HG03432 (cell line): Measurements from ENCODE around the gene EPS15.
A peak's percentile ranks its signal among the peaks of the same experiment; 100 is the strongest.
"Not testable (repeated sequence)": the region's sequence is repeated elsewhere in the genome, so short reads cannot be mapped to it uniquely, and the experiment has no call there.

Experiments
- ATAC-seq: cut with Tn5 transposase; IDR thresholded peaks from one replicate; pipeline ENCODE4 v1.9.1; 2021; ENCODE audit warnings: mild to moderate bottlenecking, moderate library complexity; ENCODE audit not compliant: unreplicated experiment

EPS15 gene

DNA sequence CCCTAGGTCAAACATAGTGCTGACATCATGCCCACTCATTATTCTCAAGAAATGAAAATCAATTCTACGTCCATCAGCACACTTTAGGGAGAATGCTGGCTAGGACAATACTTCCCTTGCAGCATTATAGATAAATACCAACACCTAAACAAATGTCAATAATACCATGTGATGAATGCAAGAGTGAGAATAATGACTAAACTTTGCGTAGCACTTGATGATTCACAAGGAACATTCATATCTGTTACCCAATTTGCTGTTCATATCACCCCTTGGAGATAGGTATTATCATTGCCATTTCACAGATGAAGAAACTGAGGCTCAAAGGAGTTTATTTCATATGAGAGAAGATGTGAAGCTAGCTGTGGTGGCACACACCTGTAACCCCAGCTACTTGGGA is 24.8 kb upstream of the EPS15 start:
- no peak for ATAC-seq

DNA sequence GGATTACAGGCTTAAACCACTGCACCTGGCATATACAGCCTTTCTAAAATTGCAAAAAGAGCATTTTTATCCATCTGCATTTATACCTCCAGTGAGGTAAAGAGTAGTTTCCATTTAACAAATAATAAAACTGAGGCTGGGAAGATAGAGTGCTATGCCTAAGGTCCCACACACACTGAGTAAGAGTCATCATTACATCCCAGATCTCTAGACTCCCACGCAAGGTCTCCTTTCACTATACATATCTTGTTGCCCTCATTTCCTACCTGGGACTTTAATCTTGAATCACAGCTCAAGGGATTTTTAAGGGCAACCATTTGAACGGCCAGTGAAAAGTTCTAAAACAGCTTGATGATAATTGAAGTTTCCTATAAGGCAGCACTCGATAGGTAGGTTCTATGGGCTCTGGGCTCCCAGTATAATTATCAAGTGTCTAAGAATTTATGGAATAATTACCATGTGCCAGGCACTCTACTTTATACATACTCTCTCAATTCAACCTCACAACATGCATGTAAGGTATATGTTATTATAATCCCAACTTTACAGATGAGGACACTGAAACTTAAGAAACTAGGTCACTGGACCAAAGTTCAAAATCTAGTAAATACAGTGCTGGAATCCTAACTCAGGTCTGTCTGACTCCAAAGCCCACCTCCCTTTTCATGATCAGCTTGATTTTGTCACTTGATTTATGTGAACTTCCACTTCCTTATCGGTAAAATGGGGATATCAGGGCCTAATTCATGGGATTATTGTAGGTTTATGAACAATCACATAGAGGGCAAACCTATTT is 23.3 kb upstream of the EPS15 start:
- no peak for ATAC-seq

DNA sequence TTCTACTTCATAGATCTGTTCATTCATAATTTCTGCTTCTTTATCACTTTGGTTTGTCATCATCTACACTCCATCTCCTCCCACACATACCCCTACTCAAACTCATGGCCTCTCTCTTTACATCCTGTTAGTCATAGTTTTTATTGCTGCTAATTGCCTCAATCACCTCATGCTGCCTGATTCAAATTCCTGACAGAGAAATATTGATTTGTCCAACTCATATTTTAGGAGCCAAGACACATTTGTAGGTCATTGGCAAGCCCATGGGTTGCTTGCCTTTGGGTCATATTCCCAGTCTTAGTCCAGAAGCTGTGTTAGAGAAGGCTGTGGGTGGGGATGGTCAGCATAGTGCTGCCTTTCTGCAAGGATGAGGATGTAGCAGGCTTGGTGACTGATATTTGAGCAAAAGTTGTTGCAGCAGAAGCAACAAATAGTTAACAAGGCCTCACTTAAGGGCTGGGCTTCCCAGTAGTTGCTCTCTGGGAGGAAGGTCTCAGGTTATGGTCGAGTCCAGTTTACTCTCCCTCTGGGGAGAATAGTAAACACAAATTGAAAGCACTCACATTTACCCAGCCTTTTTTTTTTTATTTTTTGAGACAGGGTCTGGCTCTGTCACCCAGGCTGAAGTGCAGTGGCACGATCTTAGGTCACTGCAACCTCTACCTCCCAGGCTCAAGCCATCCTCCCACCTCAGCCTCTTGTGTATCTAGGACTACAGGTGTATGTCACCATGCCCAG is 22.4 kb upstream of the EPS15 start:
- no peak for ATAC-seq

DNA sequence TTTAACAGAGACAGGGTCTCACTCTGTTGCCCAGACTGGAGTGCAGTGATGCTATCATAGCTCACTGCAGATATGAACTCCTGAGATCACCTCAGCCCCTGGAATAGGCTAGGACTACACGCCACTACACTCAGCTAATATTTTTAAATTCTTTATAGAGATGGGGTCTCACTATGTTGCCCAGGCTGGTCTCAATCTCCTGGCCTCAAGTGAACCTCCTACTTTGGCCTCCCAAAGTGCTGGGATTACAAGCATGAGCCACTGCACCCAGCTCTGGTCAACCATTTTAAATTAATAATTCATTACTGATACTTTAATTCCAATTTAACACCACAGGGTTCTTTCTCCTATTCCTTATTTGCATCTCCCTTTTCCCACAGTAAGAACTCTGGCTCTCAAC is 18.5 kb upstream of the EPS15 start:
- no peak for ATAC-seq

DNA sequence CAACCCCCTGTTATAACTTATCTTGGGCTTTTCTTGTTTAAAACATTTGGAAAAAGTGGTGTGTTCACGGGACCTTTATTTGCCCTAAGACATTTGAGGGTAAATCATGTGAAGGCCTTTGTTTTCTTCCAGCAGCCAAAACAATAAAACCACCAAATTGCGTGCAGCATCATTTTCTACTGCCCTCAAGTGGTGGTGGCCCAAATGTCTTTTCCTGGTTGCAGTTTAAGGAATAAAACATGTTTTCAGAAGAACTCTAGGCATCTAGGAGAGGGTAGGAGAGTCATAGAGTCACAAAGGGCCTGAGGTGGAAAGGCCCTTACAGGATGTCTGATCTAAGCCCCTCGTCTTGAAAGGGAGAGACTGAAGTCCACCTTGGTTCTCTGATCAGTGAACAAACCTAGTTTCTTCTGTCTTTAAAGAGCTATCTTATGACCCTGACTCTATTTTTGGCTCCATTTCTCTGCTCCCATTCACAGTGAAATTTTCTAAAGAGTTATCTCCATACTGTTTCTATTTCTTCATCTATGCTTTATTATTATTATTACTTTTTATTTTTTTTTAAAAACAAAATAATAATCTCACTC is 16.0 kb upstream of the EPS15 start:
- peak; percentile 64 for ATAC-seq

DNA sequence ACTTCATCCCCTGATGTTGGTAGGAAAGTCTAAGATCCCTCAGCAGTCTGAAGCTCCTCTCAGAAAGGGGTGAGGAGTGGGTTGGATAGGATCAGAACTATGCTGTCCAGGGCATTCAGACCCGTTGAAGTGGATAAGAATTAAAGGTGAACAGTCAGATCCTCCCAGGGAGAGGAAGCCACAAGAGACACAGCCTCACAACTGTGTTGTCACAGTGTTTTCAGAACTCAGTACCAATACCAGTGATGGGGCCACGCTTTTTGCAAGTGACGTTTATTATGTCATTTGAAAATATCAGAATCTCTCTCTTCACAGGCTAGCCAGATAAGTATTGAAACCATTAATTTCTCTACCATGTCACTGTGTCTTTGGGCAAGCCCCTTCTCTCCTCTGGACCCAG is 15.4 kb upstream of the EPS15 start:
- peak; percentile 66 for ATAC-seq

DNA sequence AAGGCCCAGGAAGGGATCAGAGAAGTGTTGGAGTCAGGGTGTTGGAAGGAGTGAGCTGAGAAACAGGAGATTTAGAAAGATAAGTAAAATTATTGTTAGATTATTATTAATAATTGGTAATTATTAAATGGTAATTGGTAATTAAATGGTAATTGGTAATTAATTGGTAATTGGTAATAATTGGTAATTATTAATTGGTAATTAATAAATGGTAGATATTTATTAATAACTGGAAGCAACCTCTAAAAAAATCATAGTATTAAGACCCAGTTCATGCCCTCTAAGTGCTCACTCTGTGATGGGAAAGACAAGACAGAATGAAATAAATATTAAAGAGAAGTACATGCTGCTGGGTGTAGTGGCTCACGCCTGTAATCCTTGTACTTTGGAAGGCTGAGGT is 13.8 kb upstream of the EPS15 start:
- ATAC-seq, result no peak

DNA sequence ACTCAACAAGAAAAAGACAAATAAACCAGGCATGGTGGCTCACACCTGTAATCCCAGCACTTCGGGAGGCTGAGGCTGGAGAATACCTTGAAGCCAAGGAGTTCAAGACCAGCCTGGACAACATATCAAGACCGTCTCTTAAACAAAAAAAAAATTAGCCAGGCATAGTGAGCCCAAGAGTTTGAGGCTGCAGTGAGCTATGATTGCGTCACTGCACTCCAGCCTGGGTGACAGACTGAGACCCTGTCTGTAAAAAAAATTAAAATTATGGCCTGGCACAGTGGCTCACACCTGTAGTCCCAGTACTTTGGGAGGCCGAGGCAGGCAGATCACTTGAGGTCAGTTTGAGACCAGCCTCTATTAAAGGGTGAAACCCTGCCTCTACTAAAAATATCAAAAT is 11.4 kb upstream of the EPS15 start:
- not testable (repeated sequence) for ATAC-seq

DNA sequence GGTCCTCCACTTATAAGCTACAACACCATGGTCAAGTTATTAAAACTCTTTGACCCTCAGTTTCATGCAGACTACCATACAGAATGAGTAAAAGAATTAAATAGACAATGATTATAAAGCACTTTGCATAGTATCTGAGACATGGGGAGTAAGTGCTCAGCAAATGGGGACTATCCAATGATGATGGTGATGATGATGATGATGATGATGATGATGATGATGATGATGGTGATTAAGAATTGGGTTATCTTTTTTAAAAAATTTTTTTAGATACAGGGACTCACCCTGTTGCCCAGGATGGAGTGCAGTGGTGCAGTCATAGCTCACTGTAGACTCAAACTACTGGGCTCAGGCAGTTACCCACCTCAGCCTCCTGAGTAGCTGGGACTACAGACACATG is 8.1 kb upstream of the EPS15 start:
- no peak for ATAC-seq

DNA sequence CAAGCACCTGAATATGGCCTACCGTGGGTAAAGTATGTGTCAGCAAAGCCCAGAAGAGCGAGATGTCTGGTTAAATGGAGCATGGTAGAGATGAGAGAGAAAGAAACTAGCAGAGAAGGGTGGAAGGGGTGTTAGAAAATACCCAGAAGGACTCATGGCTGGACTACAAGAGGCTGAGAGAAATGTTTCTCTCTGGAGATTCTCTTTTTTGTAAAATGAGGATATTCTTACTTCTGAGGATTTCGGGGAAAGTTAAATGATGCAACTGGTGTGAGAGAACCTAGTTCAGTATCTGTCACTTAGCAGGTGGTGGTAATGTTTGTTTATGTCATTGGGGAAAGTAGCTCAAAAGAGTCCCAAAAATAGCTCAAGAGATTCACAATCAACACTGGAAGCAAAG is 7.2 kb upstream of the EPS15 start:
- ATAC-seq, result no peak

DNA sequence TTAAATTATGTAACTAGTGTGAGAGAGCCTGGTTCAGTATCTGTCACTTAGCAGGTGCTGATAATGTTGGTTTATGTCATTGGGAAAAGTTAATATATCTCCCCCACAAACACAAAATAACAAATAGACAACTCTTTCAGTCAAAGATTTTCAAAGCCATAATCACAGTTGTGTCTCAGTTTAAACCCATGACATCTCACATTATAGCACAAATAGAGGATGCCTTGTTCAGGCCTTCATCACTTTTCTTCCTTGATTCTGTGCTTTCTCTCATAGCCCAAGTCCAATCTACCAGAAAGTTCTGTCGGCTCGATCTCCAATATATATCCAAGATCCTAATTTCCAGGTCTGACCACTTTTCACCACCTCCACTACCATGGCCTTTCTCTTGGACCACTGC is 6.2 kb upstream of the EPS15 start:
- ATAC-seq, result no peak

DNA sequence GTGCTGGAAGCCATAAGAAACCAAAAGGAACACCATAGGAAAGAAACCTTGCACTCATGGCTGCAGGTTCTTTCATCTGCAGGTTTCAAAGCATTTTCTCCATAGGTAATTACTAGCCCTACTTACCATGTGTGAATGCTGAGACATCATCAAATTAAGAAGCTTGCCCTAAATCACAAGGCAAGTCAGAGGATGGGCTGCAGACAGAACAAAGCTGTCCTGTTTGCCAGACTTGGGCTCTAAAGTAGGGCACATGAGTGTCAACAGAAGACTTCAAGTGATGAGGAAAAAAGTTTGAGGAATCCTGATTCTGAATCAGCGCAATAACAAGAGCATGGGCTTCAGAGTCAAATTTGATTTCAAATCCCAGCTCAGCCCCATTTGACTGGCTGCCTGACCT is 5.8 kb upstream of the EPS15 start:
- ATAC-seq, result no peak

DNA sequence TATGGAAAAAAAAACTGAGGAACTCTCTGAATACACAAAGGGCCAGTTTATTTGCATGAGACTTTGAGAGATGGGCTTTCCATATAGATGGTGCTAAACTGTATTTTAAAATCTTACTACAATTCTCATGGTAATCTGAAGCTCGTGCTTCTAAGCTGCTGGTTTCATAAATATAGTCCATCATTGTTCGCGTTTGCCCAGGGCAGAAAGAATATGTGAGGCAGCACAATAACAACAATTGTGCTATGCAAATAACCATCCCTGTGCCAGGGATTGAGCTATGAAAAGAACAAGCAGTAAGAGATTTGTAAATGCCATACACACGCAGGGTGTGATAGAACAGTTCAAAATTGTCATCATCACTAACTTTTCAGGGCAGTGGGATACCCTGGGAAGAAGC is 4.9 kb upstream of the EPS15 start:
- ATAC-seq, result no peak

DNA sequence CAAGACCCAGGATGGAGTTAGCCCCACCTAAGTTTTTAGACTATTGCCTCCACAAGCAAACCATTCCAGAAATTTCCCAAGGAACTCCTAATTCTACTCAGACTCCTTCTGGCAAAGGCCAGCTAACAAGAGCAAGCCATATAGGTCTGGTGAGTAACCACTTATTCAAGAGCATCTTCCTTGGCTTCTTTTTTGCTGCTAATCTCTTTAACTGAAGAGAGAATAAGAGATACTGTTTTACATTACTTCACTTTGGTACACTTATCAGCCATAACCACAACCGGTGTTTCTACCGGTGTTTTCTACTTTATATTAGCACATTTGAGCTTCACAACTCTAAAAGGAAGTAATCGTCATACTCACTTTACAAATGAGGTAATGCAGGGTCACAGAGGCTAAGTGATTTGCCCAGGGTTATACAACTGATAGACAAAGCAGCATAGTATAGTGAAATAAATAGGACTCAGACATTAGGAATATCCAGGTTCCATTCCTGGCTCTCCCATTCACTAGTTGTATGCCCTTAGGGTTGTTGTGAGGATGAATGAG is 1.7 kb upstream of the EPS15 start:
- ATAC-seq, result no peak

DNA sequence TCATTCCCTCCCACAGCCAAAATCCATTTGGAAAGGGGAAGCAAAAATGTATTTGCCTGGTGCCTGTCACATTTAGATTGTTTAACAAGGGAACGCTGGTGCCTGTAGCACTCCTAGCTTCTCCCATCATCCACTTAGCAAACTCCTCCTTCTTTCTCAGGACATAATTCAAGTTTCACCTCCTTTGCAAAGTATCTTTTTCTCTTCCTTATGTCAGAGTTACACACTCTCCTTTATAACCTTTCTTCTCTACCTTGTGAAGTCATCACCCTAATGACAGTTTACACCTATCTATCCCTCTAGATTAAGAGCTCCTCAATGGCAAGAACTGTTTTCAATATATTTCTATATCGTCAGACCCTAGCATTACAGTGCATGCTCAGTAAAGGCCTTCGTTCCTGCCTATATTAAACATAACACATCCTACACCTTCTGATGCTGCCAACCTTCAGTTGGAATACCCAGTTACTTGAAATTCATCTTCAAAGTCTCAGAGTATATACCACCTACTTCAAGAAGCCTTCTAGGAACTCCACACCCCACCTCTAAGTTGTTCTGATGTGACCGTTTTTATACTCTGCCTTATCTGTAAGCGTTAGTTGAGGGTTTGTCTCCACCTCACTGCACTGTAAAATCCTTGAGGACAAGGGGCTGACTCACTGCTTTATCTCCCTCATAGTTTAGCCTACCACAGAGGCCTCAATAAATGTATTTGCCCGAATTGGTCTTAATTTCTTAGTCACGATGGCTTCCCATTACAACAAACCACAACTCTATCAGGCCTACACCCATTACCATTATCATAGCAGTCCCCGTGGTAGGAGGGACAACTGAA is 1.0 kb upstream of the EPS15 start:
- ATAC-seq, result no peak

DNA sequence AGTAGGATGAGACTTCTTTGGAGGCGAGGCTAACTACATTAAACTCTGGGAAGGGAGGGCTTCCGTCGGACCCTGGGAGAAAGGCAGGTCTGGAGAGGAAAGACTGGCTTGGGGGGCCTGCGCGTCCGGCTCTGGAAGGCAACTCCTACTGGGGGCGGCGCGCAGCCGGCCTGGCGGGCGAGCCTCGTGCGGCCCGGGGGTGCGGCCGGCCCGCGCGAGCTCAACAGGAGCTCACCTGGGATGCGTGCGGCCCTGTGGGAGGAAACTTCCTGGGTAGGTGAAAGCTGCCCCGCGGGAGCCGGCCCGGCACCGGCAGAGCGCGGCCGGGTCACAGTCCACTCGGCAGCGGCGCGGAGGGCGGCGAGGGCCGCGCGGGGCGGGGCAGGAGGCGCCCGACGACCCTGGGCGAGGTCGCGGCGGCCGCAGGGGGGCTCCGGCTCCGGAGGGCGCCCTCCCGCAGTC is 449 bp downstream of the EPS15 start:
- ATAC-seq, result peak; percentile 55

DNA sequence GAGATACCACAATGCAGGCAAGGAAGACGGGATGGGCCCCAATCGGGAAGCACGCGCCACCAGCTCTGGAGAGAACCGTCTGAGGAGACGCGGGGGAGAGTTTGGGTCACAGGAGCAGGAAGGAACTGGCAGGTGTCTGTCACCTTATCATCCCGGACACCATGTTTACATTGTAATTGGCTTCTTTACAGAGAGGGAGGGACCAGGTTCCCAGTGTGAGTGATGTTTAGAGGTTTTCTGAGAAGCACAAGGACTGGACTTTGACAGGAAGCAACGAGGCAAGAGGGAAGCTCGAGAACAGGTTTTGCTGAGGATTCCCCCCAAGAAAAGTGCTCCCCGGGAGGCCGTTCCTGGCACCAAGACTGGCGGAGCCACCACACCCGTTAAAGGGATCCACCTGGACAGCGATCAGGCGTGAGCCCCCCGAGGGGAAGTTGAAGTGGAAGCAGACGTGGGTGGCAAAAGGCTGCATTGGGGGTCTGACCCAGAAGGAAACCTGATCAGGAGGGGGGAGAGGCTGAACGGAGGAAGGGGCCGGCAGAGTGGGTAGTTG is 957 bp downstream of the EPS15 start:
- ATAC-seq, result peak; percentile 46

DNA sequence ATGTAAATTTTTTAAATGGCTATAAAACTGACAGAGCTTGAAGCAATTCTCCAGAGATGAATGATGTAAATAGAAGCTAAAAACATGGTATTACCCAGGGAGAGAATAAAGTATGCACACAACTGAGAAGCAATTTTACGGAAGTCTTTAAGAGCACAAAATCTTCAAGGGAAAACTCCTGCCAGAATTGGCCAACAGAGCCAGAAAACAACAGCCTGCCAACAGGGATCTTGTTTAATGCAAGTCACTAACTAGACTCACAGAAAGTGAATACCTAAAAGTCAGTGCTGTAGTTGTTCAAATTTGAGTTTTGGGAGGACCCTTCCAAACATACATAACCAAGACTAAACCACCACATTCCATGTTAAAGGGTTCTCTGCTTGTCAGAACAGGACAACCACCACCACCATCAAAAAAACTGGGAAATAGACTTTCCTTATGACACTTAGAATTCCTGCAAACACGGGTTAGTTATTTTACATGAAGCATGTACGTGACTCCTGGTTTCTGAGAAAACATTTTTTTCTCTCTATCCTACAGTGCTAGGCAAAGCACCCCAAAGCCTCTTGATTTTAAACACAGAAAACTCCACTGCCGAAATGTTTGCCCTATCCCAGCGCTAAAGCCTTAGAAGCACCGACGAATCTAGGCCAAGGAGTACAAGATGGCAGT is 1.6 kb downstream of the EPS15 start:
- ATAC-seq, result no peak

DNA sequence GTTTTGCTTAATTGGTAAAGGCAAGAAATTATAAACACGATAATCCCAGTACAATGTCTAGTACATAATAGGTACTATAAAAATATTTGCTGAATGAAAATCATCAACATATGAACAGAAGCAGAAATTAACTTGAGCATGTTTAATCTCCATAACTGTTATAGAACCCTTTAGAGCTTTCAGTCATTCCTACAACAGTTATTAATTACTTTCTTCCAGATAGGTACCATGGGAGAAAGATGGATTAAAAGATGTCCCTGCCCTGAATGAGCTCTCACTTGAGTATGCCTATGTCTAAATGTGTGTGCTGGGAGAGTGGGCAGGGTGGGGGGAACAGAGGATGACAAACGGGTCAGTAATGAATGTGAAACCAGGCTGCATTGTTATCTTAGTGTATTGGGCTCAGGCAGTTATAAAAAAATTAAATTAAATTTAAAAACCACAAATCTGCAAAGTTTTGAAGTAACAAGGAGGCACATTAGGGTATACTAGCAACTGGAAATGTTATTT is 2.4 kb downstream of the EPS15 start:
- ATAC-seq, result no peak
